GM12878 (cell line): ENCODE results near the gene ADK. TPM values are rescaled to one million over a fixed set of nuclear protein-coding genes. Genes with fewer than 3 reads are reported as not detected.

Source experiments
- ATAC-seq: fragments of 200-7000 bp; cut with Tn5 transposase; 3 replicates; pipeline ENCODE4 v1.9.1; 2020; ENCODE audit warnings: mild to moderate bottlenecking, moderate library complexity
- BruUV-seq: library from RNA; stranded (reverse); fragments of 400-500 nt; replicated peaks from 2 replicates; lab custom pipeline; 2021; lab: Mats Ljungman, UMichigan
- CTCF ChIA-PET: fragments of 300-600 bp; sonication (Branson Sonifier 250); formaldehyde crosslinking; extraction: SDS; loops from one replicate; lab custom pipeline; 2021; ENCODE audit warnings: inconsistent platforms; lab: Yijun Ruan, JAX
- POLR2A ChIA-PET: fragments of 350-600 bp; formaldehyde crosslinking; extraction: SDS; loops from one replicate; lab custom pipeline; 2021; ENCODE audit warnings: inconsistent platforms; lab: Charles Lee
- RAD21 ChIA-PET: fragments of 300-600 bp; sonication (Branson Sonifier 250); formaldehyde crosslinking; loops from one replicate; lab custom pipeline; 2023; ENCODE audit warnings: antibody characterized with exemption; ENCODE audit not compliant: unreplicated experiment; lab: Charles Lee
- SMC1A ChIA-PET: fragments of 300-600 bp; sonication (Branson Sonifier 250); formaldehyde crosslinking; loops from one replicate; lab custom pipeline; 2023; ENCODE audit not compliant: unreplicated experiment, uncharacterized antibody; lab: Charles Lee
- DNase-seq: peaks from one replicate; pipeline ENCODE4 v3.0.0-alpha.2; 2011; ENCODE audit warnings: low read depth, low spot score
- FAIRE-seq: peaks from 3 replicates; lab custom pipeline; 2011; peaks lifted over from hg19 to GRCh38; lab: Jason Lieb, UNC
- H2AFZ ChIP-seq: 2 replicates; pipeline ENCODE4 v1.6.0; 2011; ENCODE audit warnings: low read depth, low read length, control low read depth; ENCODE audit not compliant: control insufficient read depth
- H3K27ac ChIP-seq: 2 replicates; pipeline ENCODE4 v1.5.1; 2011; ENCODE audit warnings: control low read depth; ENCODE audit not compliant: control insufficient read depth, insufficient read depth
- H3K27me3 ChIP-seq, 2 experiments: replicated peaks in 1 of 2; 2 replicates each; pipeline versions ENCODE4 v1.6.0 to v1.6.1; 2011; ENCODE audit warnings: low read length in 1 of 2; ENCODE audit not compliant: control insufficient read depth in 2 of 2, insufficient read depth in 2 of 2
- H3K36me3 ChIP-seq, 2 experiments: 2 replicates each; pipeline ENCODE4 v1.5.1; 2011; ENCODE audit warnings: low read length in 1 of 2; ENCODE audit not compliant: control insufficient read depth in 2 of 2, insufficient read depth in 2 of 2
- H3K4me1 ChIP-seq: 2 replicates; pipeline ENCODE4 v1.6.1; 2011; ENCODE audit warnings: mild to moderate bottlenecking, low read length, moderate library complexity, mixed read lengths; ENCODE audit not compliant: control insufficient read depth, insufficient read depth
- H3K4me2 ChIP-seq: 2 replicates; pipeline ENCODE4 v1.6.0; 2011; ENCODE audit warnings: control low read depth; ENCODE audit not compliant: control insufficient read depth, insufficient read depth
- H3K4me3 ChIP-seq: fragments of 200-600 bp; sonication (generic); 2 replicates; pipeline ENCODE4 v1.5.1; 2016
- H3K79me2 ChIP-seq: 2 replicates; pipeline ENCODE4 v1.6.0; 2011; ENCODE audit warnings: low read length; ENCODE audit not compliant: control insufficient read depth, insufficient read depth
- H3K9ac ChIP-seq: 2 replicates; pipeline ENCODE4 v1.8.0; 2011; ENCODE audit warnings: low read length, control low read depth, mixed read lengths; ENCODE audit not compliant: control insufficient read depth, insufficient read depth
- H3K9me3 ChIP-seq: replicated peaks from 3 replicates; pipeline ENCODE4 v1.5.1; 2011; ENCODE audit warnings: mild to moderate bottlenecking, low read length; ENCODE audit not compliant: control insufficient read depth, insufficient read depth
- H4K20me1 ChIP-seq: 2 replicates; pipeline ENCODE4 v1.6.0; 2011; ENCODE audit not compliant: control insufficient read depth, insufficient read depth
- ATF2 ChIP-seq: IDR thresholded peaks from 2 replicates; pipeline ENCODE4 v1.6.1; 2012; ENCODE audit warnings: low read length, inconsistent platforms
- ATF7 ChIP-seq: fragments of 450-650 bp; IDR thresholded peaks from 2 replicates; pipeline ENCODE4 v1.6.1; 2016; ENCODE audit warnings: low read depth, mild to moderate bottlenecking
- CBX3 ChIP-seq: fragments of 200-600 bp; sonication (generic); IDR thresholded peaks from 2 replicates; pipeline ENCODE4 v1.6.1; 2016; ENCODE audit warnings: low read depth, borderline replicate concordance
- CREM ChIP-seq: IDR thresholded peaks from 2 replicates; pipeline ENCODE4 v1.6.1; 2014; ENCODE audit warnings: antibody characterized with exemption, low read depth
- EZH2 ChIP-seq: IDR thresholded peaks from 2 replicates; pipeline ENCODE4 v1.6.1; 2012; ENCODE audit warnings: low read depth, mild to moderate bottlenecking, control low read depth, inconsistent platforms, low read length, borderline replicate concordance; ENCODE audit not compliant: control insufficient read depth
- IRF4 ChIP-seq: IDR thresholded peaks from 2 replicates; pipeline ENCODE4 v1.6.1; 2011; ENCODE audit warnings: low read depth, low read length
- MAX ChIP-seq: IDR thresholded peaks from 2 replicates; pipeline ENCODE4 v1.6.1; 2012; ENCODE audit warnings: low read depth, low read length, improper control_type of control experiment
- MEF2A ChIP-seq: IDR thresholded peaks from 2 replicates; pipeline ENCODE4 v1.6.1; 2011; ENCODE audit warnings: low read depth, mild to moderate bottlenecking, low read length, moderate library complexity; ENCODE audit not compliant: insufficient read depth
- NR2F1 ChIP-seq: fragments of 450-650 bp; conservative IDR thresholded peaks from 2 replicates; pipeline ENCODE4 v1.6.1; 2017; ENCODE audit warnings: mild to moderate bottlenecking
- RAD21 ChIP-seq: IDR thresholded peaks from 2 replicates; pipeline ENCODE4 v1.6.1; 2011; ENCODE audit warnings: mild to moderate bottlenecking, low read depth, low read length, moderate library complexity; ENCODE audit not compliant: insufficient read depth
- RCOR1 ChIP-seq: conservative IDR thresholded peaks from 2 replicates; pipeline ENCODE4 v1.6.1; 2012; ENCODE audit warnings: low read depth, low read length, improper control_type of control experiment
- REST ChIP-seq: IDR thresholded peaks from 2 replicates; pipeline ENCODE4 v1.6.1; 2012; ENCODE audit warnings: mild to moderate bottlenecking, low read depth, low read length
- SMAD1 ChIP-seq: fragments of 450-650 bp; IDR thresholded peaks from 2 replicates; pipeline ENCODE4 v1.6.1; 2018; ENCODE audit warnings: mild to moderate bottlenecking, low read depth; ENCODE audit not compliant: partially characterized antibody
- SUZ12 ChIP-seq: fragments of 200-600 bp; sonication (generic); IDR thresholded peaks from one replicate; pipeline ENCODE4 v1.6.1; 2018; ENCODE audit warnings: antibody characterized with exemption, mild to moderate bottlenecking; ENCODE audit not compliant: unreplicated experiment
- TAF1 ChIP-seq: IDR thresholded peaks from 2 replicates; pipeline ENCODE4 v1.6.1; 2011; ENCODE audit warnings: mild to moderate bottlenecking, low read depth, low read length, borderline replicate concordance
- ZNF274 ChIP-seq: IDR thresholded peaks from one replicate; pipeline ENCODE4 v1.8.0; 2011; ENCODE audit not compliant: insufficient read length, insufficient read depth
- WGBS: methylation state at CpG from one replicate; pipeline ENCODE4 v1.1.6; 2016; ENCODE audit warnings: low lambda C conversion rate; ENCODE audit not compliant: insufficient replicate concordance, insufficient coverage; ENCODE audit errors: missing lambda C conversion rate; 5-methylcytosine and 5-hydroxymethylcytosine counted together
- in situ Hi-C: fragments of 300-500 bp; cut with MboI; formaldehyde crosslinking; loops from 9 replicates; pipeline ENCODE4 v1.14.3; 2018; ENCODE audit warnings: mixed read lengths
- intact Hi-C: fragments of 100-400 bp; cut with micrococcal nuclease; formaldehyde crosslinking; loops from one replicate; pipeline ENCODE4 v1.14.2; 2022; ENCODE audit not compliant: unreplicated experiment
- polyA plus RNA-seq, 11 experiments: library from polyadenylated mRNA; depleted of rRNA in 4 of 11; unstranded in 6 of 11; stranded (reverse) in 5 of 11; fragments of >200 nt; fragmentation: Nextera tagmentation in 4 of 11; fragmentation: Illumina TruSeq in 1 of 11; extraction: Ambion mirVana in 4 of 11; extraction: Trizol in 1 of 11; gene quantifications; 1 replicate in 1 of 11; 2 replicates in 10 of 11; pipeline versions ENCODE4 v1.2.1 to v1.2.3, GENCODE V29; 2011 to 2016; ENCODE audit warnings: inconsistent platforms in 2 of 11, missing spikeins in 2 of 11, low read depth in 1 of 11
- total RNA-seq, 4 experiments: library from RNA; depleted of rRNA in 3 of 4; stranded (reverse); fragments of >200 nt in 3 of 4; fragmentation: Illumina TruSeq in 1 of 4; extraction: Trizol in 1 of 4; gene quantifications; 2 replicates each; pipeline versions ENCODE4 v1.2.1 to v1.2.3, GENCODE V29; 2013 to 2021
- TF ChIP-seq, protein P1 (sequence below): fragments of 450-650 bp; IDR thresholded peaks from 2 replicates; pipeline ENCODE4 v1.6.1; 2017; ENCODE audit warnings: low read depth, mild to moderate bottlenecking, moderate library complexity

The ADK gene
- total and polyA plus RNA-seq, 10 of the 15 experiments (the other 5 are each of a cell fraction or from before 2014, with no cell fraction given): 42.0 to 151 (median 81.6) TPM

DNA sequence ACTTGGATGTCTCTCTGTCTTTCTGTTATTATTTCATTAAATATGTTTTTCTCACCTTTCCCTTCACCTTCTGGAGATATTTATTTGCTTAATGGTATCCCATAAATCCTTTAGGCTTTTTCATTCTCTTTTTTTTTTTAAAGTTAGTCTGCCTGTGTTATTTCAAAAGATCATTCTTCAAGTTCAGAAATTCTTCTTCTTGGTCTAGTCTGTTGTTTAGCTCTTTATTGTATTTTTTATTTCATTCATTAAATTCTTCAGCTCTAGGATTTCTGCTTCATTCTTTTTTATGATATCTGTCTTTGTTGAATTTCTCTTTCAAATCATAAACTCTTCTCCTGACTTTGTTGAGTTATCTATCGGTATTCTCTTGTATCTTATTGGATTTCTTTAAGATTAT, 363.3 kb downstream of the ADK start:
- DNase-seq (no peak), FAIRE-seq (no peak), ATAC-seq (no peak)
- ChIA-PET CTCF (no interaction called here), RAD21 (no interaction called here), SMC1A (interaction anchor here (0.7 to 1.0 kb wide), 3 partner anchors 10 to 23 kb away, joined by 3 to 4 read pairs (median 3); no protein-coding TSS in a partner anchor), POLR2A (interaction anchor here (0.6 kb wide), 1 partner anchor 213 kb away, joined by 3 read pairs; no protein-coding TSS in a partner anchor)
- intact Hi-C loops: no loop called here
- no peak overlapping the region for H3K9ac ChIP-seq
- H4K20me1 ChIP-seq: no peaks in the 10 kb centered on the region
- H3K79me2 ChIP-seq: no peaks in the 10 kb centered on the region; the same call in 1 of the 2 replicates
- H3K4me2 ChIP-seq: no peak overlapping the region
- no peak overlapping the region for H3K27ac ChIP-seq
- H3K4me1 ChIP-seq: no peaks in the 10 kb centered on the region
- H3K9me3 ChIP-seq: peaks cover 25% of the 10 kb centered on the region
- no TSS peak for BruUV-seq
- in situ Hi-C loops: no loop called here
- no peak overlapping the region for H3K4me3 ChIP-seq
- no peak overlapping the region for H2AFZ ChIP-seq
- H3K27me3 ChIP-seq: no peaks in the 10 kb centered on the region
- 95% methylated on average over 1 of the region's 1 CpG for WGBS
- TF ChIP-seq RCOR1 (no peak), MAX (no peak), ATF2 (no peak), SUZ12 (no peak), CBX3 (0 out of 2 replicates have a peak, but pooled peaks have one; percentile 57), REST (no peak), IRF4 (no peak), EZH2 (no peak), ATF7 (no peak), RAD21 (no peak), TAF1 (no peak), MEF2A (no peak), ZNF274 (no peak), SMAD1 (no peak), CREM (no peak), NR2F1 (no peak)
- TF ChIP-seq, protein P1, sequence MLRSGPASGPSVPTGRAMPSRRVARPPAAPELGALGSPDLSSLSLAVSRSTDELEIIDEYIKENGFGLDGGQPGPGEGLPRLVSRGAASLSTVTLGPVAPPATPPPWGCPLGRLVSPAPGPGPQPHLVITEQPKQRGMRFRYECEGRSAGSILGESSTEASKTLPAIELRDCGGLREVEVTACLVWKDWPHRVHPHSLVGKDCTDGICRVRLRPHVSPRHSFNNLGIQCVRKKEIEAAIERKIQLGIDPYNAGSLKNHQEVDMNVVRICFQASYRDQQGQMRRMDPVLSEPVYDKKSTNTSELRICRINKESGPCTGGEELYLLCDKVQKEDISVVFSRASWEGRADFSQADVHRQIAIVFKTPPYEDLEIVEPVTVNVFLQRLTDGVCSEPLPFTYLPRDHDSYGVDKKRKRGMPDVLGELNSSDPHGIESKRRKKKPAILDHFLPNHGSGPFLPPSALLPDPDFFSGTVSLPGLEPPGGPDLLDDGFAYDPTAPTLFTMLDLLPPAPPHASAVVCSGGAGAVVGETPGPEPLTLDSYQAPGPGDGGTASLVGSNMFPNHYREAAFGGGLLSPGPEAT: peak; percentile 28; the same call in 1 of the 2 replicates
- no peaks in the 10 kb centered on the region; a peak in 2 of 4 replicates for H3K36me3 ChIP-seq
